ENCODE data around the gene PGPEP1.

The PGPEP1 gene, protein sequence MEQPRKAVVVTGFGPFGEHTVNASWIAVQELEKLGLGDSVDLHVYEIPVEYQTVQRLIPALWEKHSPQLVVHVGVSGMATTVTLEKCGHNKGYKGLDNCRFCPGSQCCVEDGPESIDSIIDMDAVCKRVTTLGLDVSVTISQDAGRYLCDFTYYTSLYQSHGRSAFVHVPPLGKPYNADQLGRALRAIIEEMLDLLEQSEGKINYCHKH

DNA sequence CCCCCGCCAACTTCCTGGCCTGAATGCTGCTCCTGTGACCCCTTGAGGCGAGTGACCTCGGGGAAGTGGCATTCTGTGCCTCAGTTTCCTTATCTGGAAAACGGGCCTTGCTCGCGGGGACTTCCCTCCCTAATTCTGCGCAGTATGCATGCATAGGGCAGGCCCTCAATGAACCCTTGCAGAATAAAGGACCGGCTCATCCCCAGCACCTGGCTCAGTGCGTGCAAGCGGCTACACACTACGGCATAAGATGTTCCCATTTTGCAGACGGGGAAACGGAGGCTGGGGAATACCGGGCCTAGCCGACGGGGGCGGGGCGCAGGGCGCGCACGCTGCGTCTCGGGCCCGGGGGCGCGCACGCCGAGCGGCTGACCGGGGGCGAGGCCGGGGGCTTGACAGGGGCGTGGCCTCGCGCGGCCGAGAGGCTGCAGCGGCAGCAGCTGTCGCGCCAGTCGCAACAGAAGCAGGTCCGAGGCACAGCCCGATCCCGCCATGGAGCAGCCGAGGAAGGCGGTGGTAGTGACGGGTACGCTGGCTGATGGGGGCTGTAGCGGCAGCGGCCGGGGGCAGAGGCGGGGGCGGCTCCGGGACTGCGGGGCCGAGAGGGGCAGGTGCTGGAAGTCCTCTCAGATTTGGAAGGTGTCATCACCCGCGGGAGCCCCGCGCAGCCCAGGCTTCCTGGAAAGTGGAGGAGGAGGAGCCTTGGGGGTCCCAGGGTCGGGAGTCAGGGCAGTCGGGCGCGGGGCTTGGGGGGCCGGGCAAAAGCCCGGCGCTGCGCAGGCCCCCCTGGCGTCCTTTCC is at the start of gene PGPEP1:
PGPEP1 (plus strand) TSS at position 409 of the 800 bp plus-strand sequence; CDS start at position 493, 84 bp downstream.
- Histone ChIP-seq H3K36me3 (ENCODE audit: control insufficient read depth in 5 of 5, insufficient read depth in 5 of 5, low read length in 5 of 5) (peaks cover 0 to 10% (median 0%) of the 10 kb centered on the region in 5 donors), H3K27me3 (ENCODE audit: control insufficient read depth in 5 of 5, insufficient read depth in 4 of 5, low read length in 5 of 5) (no peaks in the 10 kb centered on the region), H3K9me3 (ENCODE audit: control insufficient read depth in 5 of 5, low read length in 5 of 5) (no peaks in the 10 kb centered on the region), H3K9ac (ENCODE audit: low read length in 5 of 5) (peak within 1 kb of the TSS; percentile 56 to 86 (median 80)), H3K4me3 (ENCODE audit: low read depth in 1 of 5, low read length in 5 of 5) (peak within 1 kb of the TSS; percentile 80 to 95 (median 87)), H3K27ac (ENCODE audit: low read depth, low read length) (peak within 1 kb of the TSS; percentile 69), H3K4me1 (ENCODE audit: control insufficient read depth in 5 of 5, insufficient read depth in 5 of 5, low read length in 5 of 5) (peaks cover 3 to 31% (median 20%) of the 10 kb centered on the region in 5 donors)

DNA sequence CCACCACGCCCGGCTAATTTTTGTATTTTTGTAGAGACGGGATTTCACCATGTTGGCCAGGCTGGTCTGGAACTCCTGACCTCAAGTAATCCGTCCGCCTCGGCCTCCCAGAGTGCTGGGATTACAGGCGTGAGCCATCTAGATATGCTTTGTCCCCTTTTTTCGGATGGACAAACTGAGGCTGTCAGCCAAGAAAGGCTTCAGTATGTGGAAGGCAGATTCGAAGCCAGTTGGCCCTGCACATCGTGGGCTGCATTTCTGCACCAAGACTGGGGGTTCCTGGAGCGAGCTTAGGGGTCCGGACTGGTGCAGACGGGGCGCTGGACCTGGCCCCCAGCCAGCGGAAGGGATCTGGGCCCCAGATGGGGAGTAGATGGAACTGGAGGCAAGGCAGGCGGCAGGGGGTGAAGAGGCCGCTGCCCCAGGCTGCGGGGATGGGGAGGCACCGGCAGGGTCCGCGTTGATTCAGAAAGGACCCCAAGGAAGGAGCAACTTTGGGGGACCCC is 49.3 kb upstream of the PGPEP1 start:
- no peaks in the 10 kb centered on the region for H3K9me3 ChIP-seq (ENCODE audit: control insufficient read depth in 5 of 5, low read length in 5 of 5)
- peak overlapping the region; percentile 95 for H3K27ac ChIP-seq (ENCODE audit: low read depth, low read length)
- peak overlapping the region in 3 of 5 donors; percentile 26 to 56 (median 43) for H3K9ac ChIP-seq (ENCODE audit: low read length in 5 of 5)
- H3K4me3 ChIP-seq (ENCODE audit: low read depth in 1 of 5, low read length in 5 of 5): peak overlapping the region in 4 of 5 donors; percentile 83 to 85 (median 84)
- peaks cover 2 to 42% (median 32%) of the 10 kb centered on the region in 5 donors for H3K4me1 ChIP-seq (ENCODE audit: control insufficient read depth in 5 of 5, insufficient read depth in 5 of 5, low read length in 5 of 5)
- H3K36me3 ChIP-seq (ENCODE audit: control insufficient read depth in 5 of 5, insufficient read depth in 5 of 5, low read length in 5 of 5): no peaks in the 10 kb centered on the region
- H3K27me3 ChIP-seq (ENCODE audit: control insufficient read depth in 5 of 5, insufficient read depth in 4 of 5, low read length in 5 of 5): no peaks in the 10 kb centered on the region

- Histone ChIP-seq H3K4me1 (ENCODE audit: control insufficient read depth in 5 of 5, insufficient read depth in 5 of 5, low read length in 5 of 5) (peaks cover 2 to 42% (median 30%) of the 10 kb centered on the region in 5 donors), H3K27me3 (ENCODE audit: control insufficient read depth in 5 of 5, insufficient read depth in 4 of 5, low read length in 5 of 5) (no peaks in the 10 kb centered on the region), H3K27ac (ENCODE audit: low read depth, low read length) (peak overlapping the region; percentile 95), H3K36me3 (ENCODE audit: control insufficient read depth in 5 of 5, insufficient read depth in 5 of 5, low read length in 5 of 5) (no peaks in the 10 kb centered on the region), H3K9ac (ENCODE audit: low read length in 5 of 5) (peak overlapping the region; percentile 73 to 92 (median 84)), H3K4me3 (ENCODE audit: low read depth in 1 of 5, low read length in 5 of 5) (peak overlapping the region; percentile 83 to 90 (median 85)), H3K9me3 (ENCODE audit: control insufficient read depth in 5 of 5, low read length in 5 of 5) (no peaks in the 10 kb centered on the region)
Observed at GRCh38 chr19:18291590-18292461, 48.6 kb upstream of the PGPEP1 start.

DNA sequence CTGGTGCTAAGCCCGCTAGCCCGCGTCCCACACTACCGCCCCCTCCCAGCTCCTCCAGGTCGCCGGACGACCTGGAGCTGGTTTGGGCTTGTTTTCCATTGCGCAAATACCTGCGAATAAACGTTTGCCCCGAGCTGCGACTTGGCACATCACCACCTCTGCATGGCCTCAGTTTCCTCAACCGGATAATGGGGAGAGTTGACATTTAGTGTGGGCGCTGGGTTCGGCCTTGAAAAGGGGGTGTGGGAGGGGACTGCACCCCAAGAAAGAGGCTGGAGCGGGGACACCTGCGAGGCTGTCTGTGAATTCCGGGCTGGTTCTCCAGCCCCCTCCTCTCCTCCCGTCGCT is 48.0 kb upstream of the PGPEP1 start:
- Histone ChIP-seq H3K9ac (ENCODE audit: low read length in 5 of 5) (peak overlapping the region; percentile 68 to 92 (median 84)), H3K27ac (ENCODE audit: low read depth, low read length) (peak overlapping the region; percentile 95), H3K27me3 (ENCODE audit: control insufficient read depth in 5 of 5, insufficient read depth in 4 of 5, low read length in 5 of 5) (no peaks in the 10 kb centered on the region), H3K36me3 (ENCODE audit: control insufficient read depth in 5 of 5, insufficient read depth in 5 of 5, low read length in 5 of 5) (no peaks in the 10 kb centered on the region), H3K4me3 (ENCODE audit: low read depth in 1 of 5, low read length in 5 of 5) (peak overlapping the region; percentile 83 to 90 (median 85)), H3K4me1 (ENCODE audit: control insufficient read depth in 5 of 5, insufficient read depth in 5 of 5, low read length in 5 of 5) (peaks cover 2 to 42% (median 32%) of the 10 kb centered on the region in 5 donors), H3K9me3 (ENCODE audit: control insufficient read depth in 5 of 5, low read length in 5 of 5) (no peaks in the 10 kb centered on the region)

DNA sequence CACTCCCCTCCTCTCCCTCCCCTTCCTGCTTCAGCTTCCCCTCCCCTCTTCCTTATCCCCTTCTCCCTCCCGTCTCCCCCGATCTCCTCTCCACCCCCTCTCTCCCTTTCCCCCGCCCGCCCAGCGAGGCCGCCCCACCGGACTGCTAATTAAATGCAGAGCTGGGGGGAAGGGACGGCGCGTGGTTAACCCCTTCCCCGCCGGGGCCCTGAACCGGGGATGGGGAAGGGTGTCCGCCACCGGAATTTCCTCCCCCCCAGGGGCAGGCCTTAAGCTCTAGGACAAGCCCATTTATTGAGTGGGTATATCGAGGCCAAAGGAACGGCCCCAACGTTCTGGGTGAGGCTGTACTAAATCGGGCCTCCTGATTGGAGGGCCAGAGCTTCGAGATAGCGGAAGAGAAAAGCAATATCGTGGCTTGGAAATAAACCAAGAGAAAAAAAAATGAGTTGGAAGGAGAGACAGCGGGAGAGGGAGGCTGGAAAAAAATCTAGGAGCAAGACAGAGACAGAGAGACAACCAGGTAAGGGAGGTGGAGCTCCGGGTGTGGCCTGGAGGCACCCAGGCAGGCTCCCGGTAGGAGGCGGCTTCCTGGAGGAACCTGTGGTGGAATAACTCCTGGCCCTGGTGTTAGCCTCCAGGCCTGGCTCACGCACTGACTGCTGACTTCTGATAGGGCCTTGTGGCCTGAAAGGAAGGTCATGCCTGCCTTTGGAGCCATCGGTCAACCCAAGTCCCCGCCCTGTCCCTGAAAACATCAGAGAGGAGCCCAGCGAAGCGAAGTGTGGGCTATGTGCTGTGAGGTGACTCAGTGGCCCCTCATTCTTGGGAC is 47.4 kb upstream of the PGPEP1 start:
- peaks cover 2 to 42% (median 32%) of the 10 kb centered on the region in 5 donors for H3K4me1 ChIP-seq (ENCODE audit: control insufficient read depth in 5 of 5, insufficient read depth in 5 of 5, low read length in 5 of 5)
- H3K9me3 ChIP-seq (ENCODE audit: control insufficient read depth in 5 of 5, low read length in 5 of 5): no peaks in the 10 kb centered on the region
- H3K9ac ChIP-seq (ENCODE audit: low read length in 5 of 5): peak overlapping the region; percentile 68 to 92 (median 84)
- no peaks in the 10 kb centered on the region for H3K27me3 ChIP-seq (ENCODE audit: control insufficient read depth in 5 of 5, insufficient read depth in 4 of 5, low read length in 5 of 5)
- peak overlapping the region; percentile 83 to 90 (median 85) for H3K4me3 ChIP-seq (ENCODE audit: low read depth in 1 of 5, low read length in 5 of 5)
- peak overlapping the region; percentile 95 for H3K27ac ChIP-seq (ENCODE audit: low read depth, low read length)
- no peaks in the 10 kb centered on the region for H3K36me3 ChIP-seq (ENCODE audit: control insufficient read depth in 5 of 5, insufficient read depth in 5 of 5, low read length in 5 of 5)

GRCh38 chr19:18293642-18294466 is 46.5 kb upstream of the PGPEP1 start:
- Histone ChIP-seq H3K4me1 (ENCODE audit: control insufficient read depth in 5 of 5, insufficient read depth in 5 of 5, low read length in 5 of 5) (peaks cover 2 to 42% (median 32%) of the 10 kb centered on the region in 5 donors), H3K27ac (ENCODE audit: low read depth, low read length) (peak overlapping the region; percentile 95), H3K36me3 (ENCODE audit: control insufficient read depth in 5 of 5, insufficient read depth in 5 of 5, low read length in 5 of 5) (no peaks in the 10 kb centered on the region), H3K27me3 (ENCODE audit: control insufficient read depth in 5 of 5, insufficient read depth in 4 of 5, low read length in 5 of 5) (no peaks in the 10 kb centered on the region), H3K9ac (ENCODE audit: low read length in 5 of 5) (peak overlapping the region in 1 of 5 donors; percentile 92), H3K9me3 (ENCODE audit: control insufficient read depth in 5 of 5, low read length in 5 of 5) (no peaks in the 10 kb centered on the region), H3K4me3 (ENCODE audit: low read depth in 1 of 5, low read length in 5 of 5) (peak overlapping the region in 3 of 5 donors; percentile 63 to 85 (median 84))

DNA sequence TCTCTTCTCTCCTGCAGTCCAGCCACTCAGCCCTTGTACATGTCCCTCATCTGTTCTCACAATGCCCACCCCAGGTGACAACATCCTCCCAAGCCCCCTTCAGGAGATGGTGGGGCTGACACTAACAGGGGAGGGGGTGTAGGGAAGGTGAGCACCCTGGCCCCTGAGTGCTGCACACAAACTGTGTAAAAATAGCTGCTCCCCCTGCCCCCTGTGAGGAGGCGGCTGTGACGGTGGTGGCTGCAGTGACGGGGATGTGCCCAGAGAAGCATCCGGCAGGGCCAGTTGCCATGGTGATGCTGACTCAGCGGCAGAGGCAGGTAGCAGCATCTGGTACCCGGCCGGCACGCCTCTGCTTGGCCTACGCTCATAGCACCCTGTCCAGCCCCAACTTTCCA is 45.9 kb upstream of the PGPEP1 start:
- peaks cover 2 to 42% (median 32%) of the 10 kb centered on the region in 5 donors for H3K4me1 ChIP-seq (ENCODE audit: control insufficient read depth in 5 of 5, insufficient read depth in 5 of 5, low read length in 5 of 5)
- no peaks in the 10 kb centered on the region for H3K27me3 ChIP-seq (ENCODE audit: control insufficient read depth in 5 of 5, insufficient read depth in 4 of 5, low read length in 5 of 5)
- H3K9ac ChIP-seq (ENCODE audit: low read length in 5 of 5): no peak overlapping the region
- H3K4me3 ChIP-seq (ENCODE audit: low read depth in 1 of 5, low read length in 5 of 5): no peak overlapping the region
- H3K27ac ChIP-seq (ENCODE audit: low read depth, low read length): peak overlapping the region; percentile 95
- no peaks in the 10 kb centered on the region for H3K9me3 ChIP-seq (ENCODE audit: control insufficient read depth in 5 of 5, low read length in 5 of 5)
- H3K36me3 ChIP-seq (ENCODE audit: control insufficient read depth in 5 of 5, insufficient read depth in 5 of 5, low read length in 5 of 5): no peaks in the 10 kb centered on the region

- Histone ChIP-seq H3K9ac (ENCODE audit: low read length in 5 of 5) (no peak overlapping the region), H3K27me3 (ENCODE audit: control insufficient read depth in 5 of 5, insufficient read depth in 4 of 5, low read length in 5 of 5) (no peaks in the 10 kb centered on the region), H3K9me3 (ENCODE audit: control insufficient read depth in 5 of 5, low read length in 5 of 5) (no peaks in the 10 kb centered on the region), H3K4me3 (ENCODE audit: low read depth in 1 of 5, low read length in 5 of 5) (no peak overlapping the region), H3K27ac (ENCODE audit: low read depth, low read length) (no peak overlapping the region), H3K4me1 (ENCODE audit: control insufficient read depth in 5 of 5, insufficient read depth in 5 of 5, low read length in 5 of 5) (peaks cover 2 to 38% (median 28%) of the 10 kb centered on the region in 5 donors), H3K36me3 (ENCODE audit: control insufficient read depth in 5 of 5, insufficient read depth in 5 of 5, low read length in 5 of 5) (no peaks in the 10 kb centered on the region)
Observed at GRCh38 chr19:18295034-18295451, 45.4 kb upstream of the PGPEP1 start.

Data from subcutaneous abdominal adipose tissue (tissue), 5 donors.